Activated CD4-positive, alpha-beta T cell treated with anti-CD3 and anti-CD28 coated beads for 1 hour (primary cell): ENCODE measurements around the gene ENG.
"Not testable (repeated sequence)": the region's sequence is repeated elsewhere in the genome, so short reads cannot be mapped to it uniquely, and the experiment has no call there.

Source experiments
- DNase-seq: peaks from one replicate; pipeline ENCODE4 v3.0.0-alpha.2; 2020

ENG gene

GRCh38 chr9:127841087-127841835, 13.2 kb downstream of the ENG start:
- no peak for DNase-seq

DNA sequence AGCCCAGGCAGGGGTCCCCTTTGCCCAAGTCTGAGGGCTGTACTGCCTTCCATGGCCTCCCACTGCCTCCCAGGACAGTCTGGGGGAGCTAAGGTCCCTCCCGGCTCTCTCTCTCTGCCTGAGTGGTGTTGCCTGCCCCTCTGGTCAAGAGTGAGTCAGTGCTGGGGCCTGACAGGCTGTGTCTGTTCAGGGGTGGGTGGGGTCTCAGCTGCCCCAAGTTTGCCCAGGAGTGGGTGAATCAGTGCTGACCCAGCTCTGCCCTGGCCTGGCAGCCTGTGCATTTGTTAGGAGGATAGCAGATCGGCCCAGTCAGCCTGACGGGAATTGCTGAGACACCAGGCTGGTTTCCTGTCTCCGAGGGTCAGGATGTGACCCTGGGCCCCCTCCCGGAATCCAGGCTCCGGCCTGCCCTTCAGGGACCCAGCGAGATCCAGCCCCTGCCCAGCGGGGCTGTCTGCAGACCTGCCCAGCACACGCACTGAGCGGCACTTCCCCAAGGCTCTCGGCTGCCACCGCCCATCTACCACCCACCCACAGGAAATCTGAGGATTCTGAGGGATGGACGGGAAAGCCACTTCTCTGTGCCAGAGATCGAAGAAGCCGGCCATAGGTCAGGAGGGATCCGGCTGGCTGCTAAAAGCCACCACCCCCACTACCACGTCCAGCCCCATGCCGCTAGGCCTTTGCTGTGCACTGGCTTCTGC, 15.9 kb downstream of the ENG start:
- DNase-seq, result no peak

- no peak for DNase-seq
Observed at GRCh38 chr9:127837346-127837745, 17.1 kb downstream of the ENG start.

DNA sequence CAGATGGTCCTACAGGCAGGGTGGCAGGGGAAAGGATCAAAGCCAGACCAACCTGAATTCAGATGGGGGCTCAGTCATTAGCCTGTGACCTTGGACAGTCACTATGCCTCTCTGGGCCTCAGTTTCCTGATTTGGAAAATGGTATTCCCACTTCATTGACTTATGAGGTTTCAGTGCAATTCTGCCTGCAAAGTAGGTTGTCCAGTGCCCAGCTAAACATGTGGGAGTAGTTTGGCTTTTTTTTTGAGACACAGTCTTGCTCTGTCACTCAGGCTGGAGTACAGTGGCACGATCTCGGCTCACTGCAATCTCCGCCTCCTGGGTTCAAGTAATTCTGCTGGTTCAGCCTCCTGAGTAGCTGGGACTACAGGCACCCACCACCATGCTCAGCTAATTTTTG, 17.9 kb downstream of the ENG start:
- not testable (repeated sequence) for DNase-seq

- no peak for DNase-seq
Observed at GRCh38 chr9:127835991-127836516, 18.4 kb downstream of the ENG start.

DNA sequence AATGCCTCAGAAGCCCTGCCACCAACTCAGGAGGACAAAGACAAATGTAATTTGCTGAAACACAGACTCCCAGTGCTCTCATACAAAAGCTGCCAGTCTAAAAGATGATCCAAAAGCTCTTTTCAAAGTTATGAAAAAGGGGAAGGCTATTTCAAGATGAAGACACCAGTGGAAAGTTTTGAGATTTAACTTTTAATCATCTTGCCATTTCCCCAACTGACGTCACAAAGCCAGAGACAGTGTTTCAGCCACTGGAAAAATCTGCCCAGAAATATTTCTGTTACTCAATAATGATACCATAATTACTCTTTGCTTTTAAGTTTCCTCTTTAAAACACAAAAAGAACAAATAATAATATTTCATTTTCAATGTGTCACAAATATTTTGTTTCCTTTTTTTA, 20.9 kb downstream of the ENG start:
- no peak for DNase-seq

- no peak for DNase-seq
Observed at GRCh38 chr9:127832248-127832647, 22.2 kb downstream of the ENG start.

DNA sequence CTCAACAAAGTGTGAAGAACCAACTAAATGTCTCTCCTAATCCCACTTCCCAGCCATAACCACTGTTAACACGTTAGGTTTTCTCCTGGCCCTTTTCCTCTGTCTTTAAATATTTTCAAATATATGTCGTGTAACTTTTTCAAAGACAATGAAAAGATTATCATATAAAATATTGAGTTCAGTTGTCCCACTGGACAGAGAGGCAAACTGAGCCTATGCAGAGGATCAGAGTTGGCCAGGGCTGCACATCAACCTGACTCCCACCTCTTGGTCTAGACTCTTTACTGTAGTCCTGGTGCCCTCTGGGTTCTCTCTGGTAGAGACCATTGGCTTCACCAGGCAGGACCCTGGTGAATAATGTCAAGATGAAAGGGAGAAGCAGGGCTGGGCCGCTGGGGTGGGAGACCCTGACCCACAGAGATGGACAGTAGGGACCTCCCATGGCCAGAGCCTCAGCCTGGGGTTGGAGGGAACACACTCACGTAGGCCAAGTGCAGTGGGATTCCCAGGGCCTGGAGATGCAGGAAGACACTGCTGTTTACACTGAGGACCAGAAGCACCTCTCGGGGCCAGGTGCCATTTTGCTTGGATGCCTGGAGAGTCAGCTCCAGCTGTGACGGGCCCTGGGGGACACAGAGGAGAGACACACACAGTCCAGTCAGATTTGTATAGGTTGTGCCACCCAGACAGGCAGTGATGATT, 25.1 kb downstream of the ENG start:
- no peak for DNase-seq

- no peak for DNase-seq
Observed at GRCh38 chr9:127828262-127829031, 26.0 kb downstream of the ENG start.

DNA sequence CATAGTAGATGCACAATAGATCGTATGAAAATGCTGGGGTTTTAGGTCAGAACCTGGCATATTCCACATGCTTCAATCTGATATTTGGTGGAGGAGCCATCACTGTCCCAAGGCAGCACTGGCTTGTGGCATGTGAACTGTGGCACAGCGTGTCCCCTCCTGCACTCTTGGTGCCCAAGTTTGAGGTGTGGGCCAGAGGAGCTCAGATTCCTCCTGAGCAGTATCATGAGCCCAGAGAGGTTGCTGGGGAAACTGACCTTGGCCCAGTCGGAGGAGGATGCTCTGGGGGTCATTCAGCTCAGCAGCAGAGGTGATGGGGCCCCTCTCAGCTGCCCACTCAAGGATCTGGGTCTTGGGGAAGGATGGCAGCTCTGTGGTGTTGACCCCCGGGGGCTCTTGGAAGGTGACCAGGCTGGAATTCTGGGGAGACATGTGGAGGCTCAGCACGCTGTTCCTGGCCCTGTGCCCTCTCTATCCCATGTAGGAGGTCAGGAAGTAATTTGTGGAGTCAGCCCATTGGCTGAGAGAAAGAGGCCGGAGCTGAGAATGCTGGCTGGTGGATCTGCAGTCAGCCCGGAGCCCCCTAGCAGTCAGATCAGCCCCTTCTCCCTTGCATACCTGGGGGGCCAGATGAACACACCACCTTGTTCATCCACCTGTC, 28.1 kb downstream of the ENG start:
- no peak for DNase-seq

DNA sequence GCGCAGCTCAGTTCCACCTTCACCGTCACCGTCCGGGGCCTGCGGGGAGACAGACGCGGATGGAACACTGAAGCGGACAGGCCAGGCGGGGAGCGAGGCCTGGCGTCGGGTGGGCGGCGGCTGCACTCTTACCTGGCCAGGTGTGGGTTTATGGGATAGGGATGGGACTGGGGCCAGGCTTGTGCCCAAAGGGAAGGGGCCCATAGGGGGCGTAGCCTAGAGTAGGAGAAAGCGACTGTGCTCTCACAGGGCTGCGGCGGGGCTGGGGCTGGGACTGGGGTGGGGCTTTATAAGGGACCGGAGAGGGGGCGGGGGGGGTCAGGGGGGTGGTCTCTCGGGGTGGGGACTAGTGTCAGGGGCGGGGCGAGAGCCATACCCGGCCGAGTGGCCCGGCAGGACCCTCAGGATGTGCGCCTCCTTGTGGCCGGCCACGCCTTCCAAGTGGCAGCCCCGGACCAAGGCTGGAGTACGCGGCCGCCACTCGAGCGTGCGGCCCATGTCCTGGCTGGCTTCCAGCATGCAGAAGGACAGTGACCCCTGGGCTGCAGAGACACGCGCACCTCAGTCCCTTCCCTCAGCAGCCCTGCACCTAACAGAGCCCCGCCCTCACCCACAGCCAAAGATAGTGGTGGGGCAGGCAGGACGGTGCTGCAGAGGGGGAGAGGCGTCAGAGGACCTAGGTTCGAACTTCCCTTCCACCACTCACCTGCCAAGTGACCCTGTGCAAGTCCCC, 29.0 kb downstream of the ENG start:
- no peak for DNase-seq

DNA sequence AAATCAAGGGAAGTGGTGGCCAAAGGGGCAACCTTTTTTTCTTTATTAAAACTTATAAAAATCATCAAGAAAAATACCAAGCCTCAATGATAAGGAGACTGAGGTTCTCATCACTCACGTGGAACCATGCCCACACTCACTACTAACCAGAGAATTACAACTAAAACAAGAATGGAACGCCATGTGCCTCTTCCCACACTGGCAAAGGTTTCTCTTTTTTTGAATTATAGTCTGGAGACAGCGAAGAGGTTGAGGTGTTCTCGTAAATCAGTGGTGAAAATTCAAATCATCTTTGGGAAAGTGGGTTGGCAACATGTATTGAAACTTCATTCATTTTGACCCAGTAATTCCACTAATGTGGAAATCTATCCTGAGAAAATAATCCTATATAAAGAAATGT, 32.4 kb downstream of the ENG start:
- no peak for DNase-seq

DNA sequence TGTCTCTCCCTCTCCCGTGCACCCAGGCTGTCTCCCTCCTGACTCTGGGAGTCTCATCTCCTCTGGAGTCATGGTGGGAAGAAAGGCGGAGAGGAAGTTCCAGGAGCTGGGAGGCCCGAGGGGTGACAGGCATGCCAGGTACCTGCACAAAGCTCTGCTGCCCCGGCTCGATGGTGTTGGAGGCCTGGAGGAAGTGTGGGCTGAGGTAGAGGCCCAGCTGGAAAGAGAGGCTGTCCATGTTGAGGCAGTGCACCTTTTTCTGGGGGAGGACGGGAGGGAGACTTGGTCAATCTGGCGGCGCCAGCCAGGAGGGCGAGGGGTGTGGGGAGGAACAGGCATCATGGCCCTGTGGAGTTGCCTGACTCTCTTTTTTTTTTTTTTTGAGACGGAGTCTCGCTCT, 35.9 kb downstream of the ENG start:
- no peak for DNase-seq

- no peak for DNase-seq
Observed at GRCh38 chr9:127817881-127818434, 36.5 kb downstream of the ENG start.

DNA sequence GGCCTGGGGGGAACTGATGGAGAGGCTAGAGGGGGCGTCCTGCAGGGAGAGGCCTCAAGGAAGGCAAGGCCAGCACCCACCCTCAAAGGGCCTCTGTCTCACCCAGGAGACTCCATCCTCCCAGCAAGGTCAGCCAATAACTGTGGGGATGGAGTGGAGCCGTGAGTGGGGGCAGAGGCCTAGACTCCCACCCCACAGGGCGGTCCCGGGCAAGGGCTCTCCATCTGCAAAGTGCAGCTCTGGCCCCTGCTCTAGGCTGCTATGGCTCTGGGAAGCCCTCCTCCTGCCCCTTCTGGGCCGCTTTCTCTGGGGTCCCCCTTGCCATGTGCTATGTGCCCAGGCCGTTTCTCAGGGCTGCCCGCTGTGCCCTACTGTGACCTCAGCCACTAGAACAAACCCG, 37.7 kb downstream of the ENG start:
- no peak for DNase-seq

DNA sequence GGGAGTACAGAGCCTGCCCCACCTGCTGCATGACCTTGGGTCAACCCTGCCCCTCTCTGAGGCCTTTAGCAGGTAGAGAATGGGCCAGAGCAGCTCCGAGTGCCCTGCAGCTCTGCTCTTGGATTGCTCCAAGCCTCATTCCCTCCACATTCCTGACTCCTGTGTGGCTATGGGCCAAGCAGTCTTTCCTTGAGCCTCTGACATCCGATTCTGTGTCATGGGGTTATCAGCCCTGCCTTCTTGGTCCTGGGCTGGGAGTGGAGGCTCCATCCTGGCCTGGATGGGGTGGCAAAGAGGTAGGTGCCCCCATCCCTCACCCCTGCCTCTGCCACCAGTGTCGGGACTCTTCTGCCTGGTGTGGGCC, 38.1 kb downstream of the ENG start:
- no peak for DNase-seq

DNA sequence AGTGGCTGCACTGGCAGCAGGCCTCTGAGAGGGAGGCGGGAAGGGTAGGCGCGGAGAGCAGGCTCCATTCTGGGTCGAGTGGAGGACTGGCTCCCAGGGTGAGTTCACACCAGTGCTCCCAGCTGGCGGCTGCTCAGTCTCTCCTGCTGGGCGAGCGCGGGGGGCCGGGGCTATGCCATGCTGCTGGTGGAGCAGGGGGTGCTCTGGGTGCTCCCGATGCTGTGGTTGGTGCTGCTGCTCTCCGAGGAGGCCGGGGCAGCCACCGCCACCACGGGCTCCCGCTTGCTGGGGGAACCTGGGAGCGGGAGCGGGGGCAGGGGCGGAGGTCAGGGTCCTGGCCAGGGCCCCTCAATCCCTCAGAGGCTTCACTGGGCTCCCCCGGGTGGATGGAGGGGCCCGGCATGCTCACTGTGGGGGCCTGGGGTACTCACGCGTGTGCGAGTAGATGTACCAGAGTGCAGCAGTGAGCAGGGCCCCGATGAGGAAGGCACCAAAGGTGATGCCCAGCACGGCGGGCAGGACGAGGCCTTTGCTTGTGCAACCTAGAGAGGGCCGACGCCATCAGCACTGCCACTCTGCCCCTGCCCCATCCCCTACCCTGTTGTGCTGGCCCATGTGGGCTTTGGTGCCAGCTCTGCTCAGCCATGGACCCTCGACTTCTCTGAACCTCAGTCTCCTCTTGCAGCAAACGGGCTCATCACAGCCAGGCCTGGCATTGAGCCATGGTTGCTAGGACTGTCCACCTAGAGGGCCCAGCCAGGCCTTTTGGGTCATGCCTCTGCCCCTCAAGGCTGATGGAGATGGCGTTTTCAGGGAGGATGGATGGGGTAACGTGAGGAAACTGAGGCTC, 38.7 kb downstream of the ENG start:
- no peak for DNase-seq

- DNase-seq, result no peak
Observed at GRCh38 chr9:127814619-127815511, 39.6 kb downstream of the ENG start.

DNA sequence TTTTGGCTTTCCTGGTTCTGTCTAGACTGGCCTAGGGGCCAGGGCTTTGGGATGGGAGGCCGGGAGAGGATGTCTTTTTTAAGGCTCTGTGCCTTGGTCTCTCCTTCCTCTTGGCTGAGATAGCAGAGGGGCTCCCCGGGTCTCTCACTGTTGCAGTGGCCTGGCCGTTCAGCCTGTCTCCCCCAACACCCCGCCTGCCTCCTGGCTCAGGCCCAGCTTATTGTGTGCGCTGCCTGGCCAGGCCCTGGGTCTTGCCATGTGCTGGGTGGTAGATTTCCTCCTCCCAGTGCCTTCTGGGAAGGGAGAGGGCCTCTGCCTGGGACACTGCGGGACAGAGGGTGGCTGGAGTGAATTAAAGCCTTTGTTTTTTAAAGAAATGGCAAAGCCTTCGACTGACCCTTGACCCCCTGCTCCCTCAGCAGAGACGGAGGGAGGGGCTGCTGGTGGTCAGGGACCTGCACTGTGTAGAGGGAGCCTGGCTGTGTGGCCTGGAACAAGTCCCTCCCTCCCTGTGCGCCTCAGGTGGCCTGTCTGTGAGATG, 40.7 kb downstream of the ENG start:
- DNase-seq, result no peak
